GM23338 (cell line): ENCODE data around the gene GDF10. TPM values are rescaled to one million over a fixed set of nuclear protein-coding genes. Genes with fewer than 3 reads are reported as not detected.

Source experiments
- ATAC-seq: fragments of 200-7000 bp; cut with Tn5 transposase; 3 replicates; pipeline ENCODE4 v1.9.1; 2020
- DNase-seq: peaks from one replicate; pipeline ENCODE4 v3.0.0-alpha.2; 2015; ENCODE audit warnings: low spot score
- H2AFZ ChIP-seq: fragments of 200-600 bp; sonication (generic); 2 replicates; pipeline ENCODE4 v1.8.0; 2016; ENCODE audit warnings: antibody characterized with exemption, mild to moderate bottlenecking, moderate library complexity
- H3F3A ChIP-seq: fragments of 200-600 bp; sonication (generic); replicated peaks from 2 replicates; pipeline ENCODE4 v1.8.0; 2017; ENCODE audit warnings: antibody characterized with exemption, mixed run types, low read depth
- H3K27ac ChIP-seq: fragments of 200-600 bp; sonication (generic); 2 replicates; pipeline ENCODE4 v1.6.1; 2016; ENCODE audit warnings: low read depth
- H3K27me3 ChIP-seq: fragments of 200-600 bp; sonication (generic); 2 replicates; pipeline ENCODE4 v1.8.0; 2016; ENCODE audit warnings: mild to moderate bottlenecking, mixed run types, moderate library complexity; ENCODE audit not compliant: insufficient read depth
- H3K36me3 ChIP-seq: fragments of 200-600 bp; sonication (generic); 2 replicates; pipeline ENCODE4 v1.8.0; 2016; ENCODE audit warnings: mild to moderate bottlenecking; ENCODE audit not compliant: insufficient read depth
- H3K4me1 ChIP-seq: fragments of 200-600 bp; sonication (generic); 2 replicates; pipeline ENCODE4 v1.8.0; 2016; ENCODE audit warnings: mild to moderate bottlenecking, moderate library complexity; ENCODE audit not compliant: insufficient read depth
- H3K4me2 ChIP-seq: fragments of 200-600 bp; sonication (generic); 2 replicates; pipeline ENCODE4 v1.7.1; 2017; ENCODE audit warnings: mixed run types
- H3K4me3 ChIP-seq: fragments of 200-600 bp; sonication (generic); 2 replicates; pipeline ENCODE4 v1.6.1; 2016; ENCODE audit warnings: mixed run types
- H3K79me2 ChIP-seq: fragments of 200-600 bp; sonication (generic); replicated peaks from 2 replicates; pipeline ENCODE4 v1.8.0; 2017; ENCODE audit warnings: mild to moderate bottlenecking; ENCODE audit not compliant: insufficient read depth
- H3K9me2 ChIP-seq: fragments of 200-600 bp; sonication (generic); 2 replicates; pipeline ENCODE4 v1.8.0; 2017; ENCODE audit not compliant: insufficient read depth
- H4K20me1 ChIP-seq: fragments of 200-600 bp; sonication (generic); replicated peaks from 2 replicates; pipeline ENCODE4 v1.8.0; 2017; ENCODE audit warnings: mild to moderate bottlenecking; ENCODE audit not compliant: insufficient read depth
- H3K27ac Mint-ChIP-seq: 2 replicates; pipeline ENCODE4 v1.8.0; 2020; ENCODE audit warnings: inconsistent platforms, mild to moderate bottlenecking, moderate library complexity, mixed read lengths
- H3K27me3 Mint-ChIP-seq: 3 replicates; pipeline ENCODE4 v1.8.0; 2022; ENCODE audit warnings: low read depth, mild to moderate bottlenecking, moderate library complexity, mixed read lengths, inconsistent platforms; ENCODE audit not compliant: insufficient read depth, poor library complexity
- H3K36me3 Mint-ChIP-seq: 3 replicates; pipeline ENCODE4 v1.8.0; 2021; ENCODE audit warnings: low read depth, mild to moderate bottlenecking, inconsistent platforms, moderate library complexity, mixed read lengths
- H3K4me1 Mint-ChIP-seq: 3 replicates; pipeline ENCODE4 v1.8.0; 2020; ENCODE audit warnings: mild to moderate bottlenecking, inconsistent platforms, mixed read lengths
- H3K4me3 Mint-ChIP-seq: 3 replicates; pipeline ENCODE4 v1.8.0; 2021; ENCODE audit warnings: moderate library complexity, mild to moderate bottlenecking, inconsistent platforms, mixed read lengths
- H3K9me3 Mint-ChIP-seq: 3 replicates; pipeline ENCODE4 v1.8.0; 2020; ENCODE audit warnings: moderate library complexity, mild to moderate bottlenecking, inconsistent platforms, mixed read lengths
- CREB1 ChIP-seq: fragments of 250-450 bp; sonication (Bioruptor Pico); IDR thresholded peaks from 2 replicates; pipeline ENCODE4 v1.5.0; 2020; ENCODE audit warnings: low read depth, mild to moderate bottlenecking, moderate library complexity
- EZH2 ChIP-seq: fragments of 200-600 bp; sonication (generic); IDR thresholded peaks from one replicate; pipeline ENCODE4 v1.8.0; 2017; ENCODE audit warnings: antibody characterized with exemption, mild to moderate bottlenecking, low read depth; ENCODE audit not compliant: unreplicated experiment
- EZH2phosphoT487 ChIP-seq: fragments of 200-600 bp; sonication (generic); IDR thresholded peaks from one replicate; pipeline ENCODE4 v1.8.1; 2018; ENCODE audit warnings: antibody characterized with exemption; ENCODE audit not compliant: unreplicated experiment
- POLR2AphosphoS5 ChIP-seq: IDR thresholded peaks from 2 replicates; pipeline ENCODE4 v1.6.1; 2016; ENCODE audit warnings: antibody characterized with exemption, low read depth
- polyA plus RNA-seq: library from polyadenylated mRNA; unstranded; fragments of >200 nt; fragmentation: Nextera tagmentation; extraction: Ambion mirVana; gene quantifications from 2 replicates; pipeline ENCODE4 v1.2.1, GENCODE V29; 2016
- total RNA-seq: library from RNA; depleted of rRNA; stranded (reverse); fragments of >200 nt; shearing (Covaris generic); gene quantifications from 2 replicates; pipeline ENCODE4 v1.2.3, GENCODE V29; 2014
- TF ChIP-seq, protein P1 (sequence below): fragments of 250-450 bp; sonication (Bioruptor Pico); IDR thresholded peaks from 2 replicates; pipeline ENCODE4 v1.5.0; 2020; ENCODE audit warnings: mild to moderate bottlenecking, moderate library complexity
- TF ChIP-seq, protein P2 (sequence below): IDR thresholded peaks from one replicate; pipeline ENCODE4 v1.6.1; 2018; ENCODE audit warnings: antibody characterized with exemption; ENCODE audit not compliant: unreplicated experiment

Gene GDF10
- total and polyA plus RNA-seq, 2 experiments from 2014 or later: 0.21 TPM; not detected in 1

DNA sequence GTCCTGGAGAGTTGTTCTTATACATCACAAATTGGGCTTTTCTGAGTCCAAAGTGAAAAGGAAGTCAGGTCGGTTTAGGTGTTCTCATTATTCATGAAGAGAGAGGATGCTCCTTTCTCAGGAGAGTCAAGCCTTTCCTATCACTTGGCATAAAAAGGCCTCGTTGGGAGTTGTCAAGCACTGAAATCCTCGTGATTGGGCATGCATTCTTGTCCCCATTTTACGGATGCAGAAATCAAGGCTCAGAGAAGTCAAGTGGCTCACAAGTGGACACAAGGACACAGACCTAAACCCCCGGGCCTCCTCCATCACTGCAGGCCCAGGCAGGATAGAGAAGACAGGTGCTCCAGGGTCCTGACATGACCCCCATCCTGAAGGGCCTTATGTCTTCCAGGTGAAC, 56.7 kb downstream of the GDF10 start (continued):
- TF ChIP-seq, protein P1, sequence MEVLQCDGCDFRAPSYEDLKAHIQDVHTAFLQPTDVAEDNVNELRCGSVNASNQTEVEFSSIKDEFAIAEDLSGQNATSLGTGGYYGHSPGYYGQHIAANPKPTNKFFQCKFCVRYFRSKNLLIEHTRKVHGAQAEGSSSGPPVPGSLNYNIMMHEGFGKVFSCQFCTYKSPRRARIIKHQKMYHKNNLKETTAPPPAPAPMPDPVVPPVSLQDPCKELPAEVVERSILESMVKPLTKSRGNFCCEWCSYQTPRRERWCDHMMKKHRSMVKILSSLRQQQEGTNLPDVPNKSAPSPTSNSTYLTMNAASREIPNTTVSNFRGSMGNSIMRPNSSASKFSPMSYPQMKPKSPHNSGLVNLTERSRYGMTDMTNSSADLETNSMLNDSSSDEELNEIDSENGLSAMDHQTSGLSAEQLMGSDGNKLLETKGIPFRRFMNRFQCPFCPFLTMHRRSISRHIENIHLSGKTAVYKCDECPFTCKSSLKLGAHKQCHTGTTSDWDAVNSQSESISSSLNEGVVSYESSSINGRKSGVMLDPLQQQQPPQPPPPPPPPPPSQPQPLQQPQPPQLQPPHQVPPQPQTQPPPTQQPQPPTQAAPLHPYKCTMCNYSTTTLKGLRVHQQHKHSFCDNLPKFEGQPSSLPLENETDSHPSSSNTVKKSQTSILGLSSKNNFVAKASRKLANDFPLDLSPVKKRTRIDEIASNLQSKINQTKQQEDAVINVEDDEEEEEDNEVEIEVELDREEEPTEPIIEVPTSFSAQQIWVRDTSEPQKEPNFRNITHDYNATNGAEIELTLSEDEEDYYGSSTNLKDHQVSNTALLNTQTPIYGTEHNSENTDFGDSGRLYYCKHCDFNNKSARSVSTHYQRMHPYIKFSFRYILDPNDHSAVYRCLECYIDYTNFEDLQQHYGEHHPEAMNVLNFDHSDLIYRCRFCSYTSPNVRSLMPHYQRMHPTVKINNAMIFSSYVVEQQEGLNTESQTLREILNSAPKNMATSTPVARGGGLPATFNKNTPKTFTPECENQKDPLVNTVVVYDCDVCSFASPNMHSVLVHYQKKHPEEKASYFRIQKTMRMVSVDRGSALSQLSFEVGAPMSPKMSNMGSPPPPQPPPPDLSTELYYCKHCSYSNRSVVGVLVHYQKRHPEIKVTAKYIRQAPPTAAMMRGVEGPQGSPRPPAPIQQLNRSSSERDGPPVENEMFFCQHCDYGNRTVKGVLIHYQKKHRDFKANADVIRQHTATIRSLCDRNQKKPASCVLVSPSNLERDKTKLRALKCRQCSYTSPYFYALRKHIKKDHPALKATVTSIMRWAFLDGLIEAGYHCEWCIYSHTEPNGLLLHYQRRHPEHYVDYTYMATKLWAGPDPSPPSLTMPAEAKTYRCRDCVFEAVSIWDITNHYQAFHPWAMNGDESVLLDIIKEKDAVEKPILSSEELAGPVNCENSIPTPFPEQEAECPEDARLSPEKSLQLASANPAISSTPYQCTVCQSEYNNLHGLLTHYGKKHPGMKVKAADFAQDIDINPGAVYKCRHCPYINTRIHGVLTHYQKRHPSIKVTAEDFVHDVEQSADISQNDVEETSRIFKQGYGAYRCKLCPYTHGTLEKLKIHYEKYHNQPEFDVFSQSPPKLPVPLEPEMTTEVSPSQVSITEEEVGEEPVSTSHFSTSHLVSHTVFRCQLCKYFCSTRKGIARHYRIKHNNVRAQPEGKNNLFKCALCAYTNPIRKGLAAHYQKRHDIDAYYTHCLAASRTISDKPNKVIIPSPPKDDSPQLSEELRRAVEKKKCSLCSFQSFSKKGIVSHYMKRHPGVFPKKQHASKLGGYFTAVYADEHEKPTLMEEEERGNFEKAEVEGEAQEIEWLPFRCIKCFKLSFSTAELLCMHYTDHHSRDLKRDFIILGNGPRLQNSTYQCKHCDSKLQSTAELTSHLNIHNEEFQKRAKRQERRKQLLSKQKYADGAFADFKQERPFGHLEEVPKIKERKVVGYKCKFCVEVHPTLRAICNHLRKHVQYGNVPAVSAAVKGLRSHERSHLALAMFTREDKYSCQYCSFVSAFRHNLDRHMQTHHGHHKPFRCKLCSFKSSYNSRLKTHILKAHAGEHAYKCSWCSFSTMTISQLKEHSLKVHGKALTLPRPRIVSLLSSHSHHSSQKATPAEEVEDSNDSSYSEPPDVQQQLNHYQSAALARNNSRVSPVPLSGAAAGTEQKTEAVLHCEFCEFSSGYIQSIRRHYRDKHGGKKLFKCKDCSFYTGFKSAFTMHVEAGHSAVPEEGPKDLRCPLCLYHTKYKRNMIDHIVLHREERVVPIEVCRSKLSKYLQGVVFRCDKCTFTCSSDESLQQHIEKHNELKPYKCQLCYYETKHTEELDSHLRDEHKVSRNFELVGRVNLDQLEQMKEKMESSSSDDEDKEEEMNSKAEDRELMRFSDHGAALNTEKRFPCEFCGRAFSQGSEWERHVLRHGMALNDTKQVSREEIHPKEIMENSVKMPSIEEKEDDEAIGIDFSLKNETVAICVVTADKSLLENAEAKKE (CRISPR knock-in tag): no peak
- TF ChIP-seq CREB1 (no peak), POLR2AphosphoS5 (no peak)

DNA sequence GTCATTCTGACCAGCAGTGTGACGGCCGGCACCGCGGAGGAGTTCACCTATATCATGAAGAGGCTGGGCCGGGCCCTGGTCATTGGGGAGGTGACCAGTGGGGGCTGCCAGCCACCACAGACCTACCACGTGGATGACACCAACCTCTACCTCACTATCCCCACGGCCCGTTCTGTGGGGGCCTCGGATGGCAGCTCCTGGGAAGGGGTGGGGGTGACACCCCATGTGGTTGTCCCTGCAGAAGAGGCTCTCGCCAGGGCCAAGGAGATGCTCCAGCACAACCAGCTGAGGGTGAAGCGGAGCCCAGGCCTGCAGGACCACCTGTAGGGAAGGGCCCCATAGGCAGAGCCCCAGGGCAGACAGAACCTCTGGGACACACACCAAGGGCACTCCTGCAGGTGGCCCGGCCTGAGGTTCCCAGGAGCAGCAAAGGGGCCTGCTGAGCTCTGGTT, 57.2 kb downstream of the GDF10 start:
- H3K4me1 Mint-ChIP-seq: no peaks in the 10 kb centered on the region; the same call in 2 of the 3 replicates
- no peaks in the 10 kb centered on the region for H3K9me3 Mint-ChIP-seq
- H3K79me2 ChIP-seq: no peaks in the 10 kb centered on the region
- no peaks in the 10 kb centered on the region for H3F3A ChIP-seq
- no peaks in the 10 kb centered on the region for H4K20me1 ChIP-seq
- H3K27me3 ChIP-seq: no peaks in the 10 kb centered on the region
- no peaks in the 10 kb centered on the region for H3K4me1 ChIP-seq
- no peak overlapping the region for H2AFZ ChIP-seq
- H3K27ac ChIP-seq: no peak overlapping the region
- DNase-seq (no peak), ATAC-seq (no peak)
- no peak overlapping the region for H3K27ac Mint-ChIP-seq
- no peak overlapping the region for H3K4me3 Mint-ChIP-seq
- no peaks in the 10 kb centered on the region for H3K36me3 ChIP-seq
- H3K36me3 Mint-ChIP-seq: no peaks in the 10 kb centered on the region
- peaks cover 6% of the 10 kb centered on the region for H3K27me3 Mint-ChIP-seq
- H3K4me2 ChIP-seq: no peak overlapping the region
- H3K9me2 ChIP-seq: no peaks in the 10 kb centered on the region
- H3K4me3 ChIP-seq: no peak overlapping the region
- TF ChIP-seq POLR2AphosphoS5 (no peak), CREB1 (no peak), EZH2 (no peak), EZH2phosphoT487 (no peak)
- TF ChIP-seq, protein P1 (CRISPR knock-in tag): no peak
- TF ChIP-seq, protein P2, sequence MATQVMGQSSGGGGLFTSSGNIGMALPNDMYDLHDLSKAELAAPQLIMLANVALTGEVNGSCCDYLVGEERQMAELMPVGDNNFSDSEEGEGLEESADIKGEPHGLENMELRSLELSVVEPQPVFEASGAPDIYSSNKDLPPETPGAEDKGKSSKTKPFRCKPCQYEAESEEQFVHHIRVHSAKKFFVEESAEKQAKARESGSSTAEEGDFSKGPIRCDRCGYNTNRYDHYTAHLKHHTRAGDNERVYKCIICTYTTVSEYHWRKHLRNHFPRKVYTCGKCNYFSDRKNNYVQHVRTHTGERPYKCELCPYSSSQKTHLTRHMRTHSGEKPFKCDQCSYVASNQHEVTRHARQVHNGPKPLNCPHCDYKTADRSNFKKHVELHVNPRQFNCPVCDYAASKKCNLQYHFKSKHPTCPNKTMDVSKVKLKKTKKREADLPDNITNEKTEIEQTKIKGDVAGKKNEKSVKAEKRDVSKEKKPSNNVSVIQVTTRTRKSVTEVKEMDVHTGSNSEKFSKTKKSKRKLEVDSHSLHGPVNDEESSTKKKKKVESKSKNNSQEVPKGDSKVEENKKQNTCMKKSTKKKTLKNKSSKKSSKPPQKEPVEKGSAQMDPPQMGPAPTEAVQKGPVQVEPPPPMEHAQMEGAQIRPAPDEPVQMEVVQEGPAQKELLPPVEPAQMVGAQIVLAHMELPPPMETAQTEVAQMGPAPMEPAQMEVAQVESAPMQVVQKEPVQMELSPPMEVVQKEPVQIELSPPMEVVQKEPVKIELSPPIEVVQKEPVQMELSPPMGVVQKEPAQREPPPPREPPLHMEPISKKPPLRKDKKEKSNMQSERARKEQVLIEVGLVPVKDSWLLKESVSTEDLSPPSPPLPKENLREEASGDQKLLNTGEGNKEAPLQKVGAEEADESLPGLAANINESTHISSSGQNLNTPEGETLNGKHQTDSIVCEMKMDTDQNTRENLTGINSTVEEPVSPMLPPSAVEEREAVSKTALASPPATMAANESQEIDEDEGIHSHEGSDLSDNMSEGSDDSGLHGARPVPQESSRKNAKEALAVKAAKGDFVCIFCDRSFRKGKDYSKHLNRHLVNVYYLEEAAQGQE: no peak
